GM19328 (cell line): ENCODE data around the gene ARHGEF28.

Experiments
- ATAC-seq: cut with Tn5 transposase; IDR thresholded peaks from one replicate; pipeline ENCODE4 v1.9.1; 2021; ENCODE audit warnings: mild to moderate bottlenecking, moderate library complexity; ENCODE audit not compliant: unreplicated experiment

The ARHGEF28 gene

DNA sequence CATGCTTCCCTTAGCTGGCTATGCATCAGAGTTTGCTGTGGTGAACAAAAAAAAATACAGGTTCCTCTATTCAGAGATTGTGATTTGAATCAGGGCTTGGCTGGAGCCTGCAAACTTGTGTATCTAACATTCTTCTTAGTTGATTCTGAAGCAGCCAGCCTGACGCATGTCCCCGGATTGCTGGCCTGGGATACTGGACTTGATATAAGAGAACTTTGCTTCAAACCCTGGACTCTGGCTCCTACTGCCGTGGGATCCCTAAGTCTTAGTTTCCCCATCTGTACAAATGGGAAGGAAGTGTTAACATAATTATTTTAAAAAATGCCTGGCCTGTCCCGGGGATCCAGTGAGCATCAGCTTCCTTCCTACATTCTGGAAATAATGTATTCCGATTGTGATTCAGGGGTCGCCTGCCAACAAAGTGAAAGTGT, 292.8 kb downstream of the ARHGEF28 start:
- no peak for ATAC-seq

DNA sequence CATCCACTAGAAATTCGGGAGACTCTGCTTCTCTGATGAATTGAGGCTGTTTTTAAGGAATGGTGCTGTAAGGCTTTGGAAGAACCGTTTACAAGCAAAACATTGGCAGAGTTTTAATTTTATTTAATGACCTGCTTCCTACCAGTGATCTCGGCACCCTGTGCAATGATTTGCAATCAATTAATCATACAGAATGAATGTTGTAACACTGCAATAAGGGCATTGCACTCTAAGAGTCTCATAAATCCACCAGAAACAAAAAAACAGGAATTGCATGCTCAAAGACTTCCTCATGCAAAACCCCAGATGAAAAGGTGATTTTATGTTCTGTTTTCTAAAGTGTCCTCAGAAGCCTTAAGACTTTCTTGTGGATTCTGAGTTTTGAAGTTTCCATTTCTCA, 295.7 kb downstream of the ARHGEF28 start:
- ATAC-seq = no peak

DNA sequence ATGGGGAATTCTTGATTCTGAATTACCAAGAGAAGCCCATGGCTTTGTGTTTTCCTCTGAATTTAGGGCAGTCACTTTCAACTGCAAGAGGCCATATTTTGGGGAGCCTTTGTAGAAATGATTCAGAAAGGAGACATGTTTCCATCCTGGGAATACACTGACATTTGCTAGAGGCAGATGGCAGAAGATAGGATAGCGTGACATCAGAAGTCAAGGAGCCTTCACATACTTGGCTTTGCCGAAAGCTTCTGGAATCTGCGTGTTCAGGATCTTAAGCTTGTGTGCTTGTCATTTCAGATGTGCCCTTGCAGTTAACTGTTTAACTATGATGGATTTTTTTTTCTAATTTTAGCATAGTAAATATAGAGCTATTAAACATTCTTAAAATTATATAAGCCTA, 296.2 kb downstream of the ARHGEF28 start:
- ATAC-seq = no peak

DNA sequence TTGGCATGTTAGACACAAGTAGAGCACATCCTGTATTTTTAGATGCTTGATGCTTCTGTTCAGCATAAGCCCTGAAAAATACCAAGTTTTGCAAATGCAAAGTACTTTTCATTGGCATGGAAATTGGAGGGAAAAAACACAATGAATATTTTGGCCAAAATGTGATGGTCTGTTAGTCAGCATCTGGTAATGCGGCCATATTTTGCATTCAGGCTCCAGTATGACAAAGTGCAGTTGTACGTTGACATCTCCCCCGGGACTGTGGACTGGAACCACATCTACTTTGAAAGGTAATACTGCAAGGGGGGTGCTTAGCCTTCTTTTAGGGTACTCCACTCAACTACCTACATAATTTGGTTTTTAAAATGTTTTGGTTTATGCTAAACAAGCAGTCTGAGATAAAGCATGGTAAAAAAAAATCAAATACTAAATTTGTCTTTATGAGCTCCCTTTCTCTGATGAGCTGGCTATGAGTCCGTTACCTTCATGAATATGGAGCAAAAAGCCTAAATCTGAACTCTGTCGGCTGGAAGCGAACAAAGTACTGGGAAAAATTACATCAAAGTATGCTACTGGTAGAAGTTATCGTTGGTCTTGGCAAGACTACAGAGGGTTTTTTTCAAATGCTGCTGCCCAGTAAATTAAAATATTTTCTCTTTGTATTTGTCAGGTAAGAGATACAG, 297.0 kb downstream of the ARHGEF28 start:
- ATAC-seq = no peak

DNA sequence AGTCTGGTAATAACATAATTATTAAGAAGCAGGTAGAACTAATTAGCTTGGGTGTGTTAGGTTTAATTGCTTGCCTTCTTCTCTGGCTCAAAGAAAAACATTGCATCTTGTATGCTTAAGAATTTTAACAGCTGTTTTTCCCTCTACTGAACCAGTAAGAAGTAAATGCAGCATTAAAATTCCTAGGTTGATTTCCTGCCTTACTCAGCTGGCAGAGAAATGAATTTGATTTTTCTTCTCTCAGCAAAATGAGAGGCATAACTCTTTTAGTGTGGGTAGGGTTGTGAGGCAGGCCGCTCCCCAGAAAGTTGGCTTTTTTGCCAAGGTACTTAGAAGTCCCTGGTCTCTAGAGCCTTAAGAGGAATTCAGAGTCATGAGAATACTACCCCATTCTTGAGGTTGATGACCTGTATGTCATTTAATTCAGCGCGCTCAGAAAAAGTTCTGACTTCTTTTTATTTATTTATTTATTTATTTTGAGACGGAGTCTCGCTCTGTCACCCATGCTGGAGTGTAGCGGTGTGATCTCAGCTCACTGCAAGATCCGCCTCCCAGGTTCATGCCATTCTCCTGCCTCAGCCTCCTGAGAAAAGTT, 302.6 kb downstream of the ARHGEF28 start:
- ATAC-seq = no peak

DNA sequence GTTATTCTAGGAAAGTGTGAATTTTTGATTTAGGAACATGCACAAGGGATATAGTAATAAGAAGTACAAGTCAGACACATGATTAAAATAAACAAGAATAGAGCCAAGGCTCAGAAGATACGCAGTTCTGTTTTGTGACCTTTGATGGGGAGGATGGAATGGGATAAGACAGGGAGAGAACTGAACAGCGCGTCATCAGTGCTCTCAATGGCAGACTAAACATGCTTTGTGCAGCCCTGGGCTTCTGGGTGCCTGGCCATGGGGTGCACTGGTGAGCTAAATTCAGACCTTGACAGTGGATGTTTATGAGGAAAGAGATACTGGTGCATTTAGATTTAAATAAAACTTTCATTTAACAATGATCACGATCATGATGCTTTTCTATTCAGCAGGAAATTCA, 309.7 kb downstream of the ARHGEF28 start:
- no peak for ATAC-seq

DNA sequence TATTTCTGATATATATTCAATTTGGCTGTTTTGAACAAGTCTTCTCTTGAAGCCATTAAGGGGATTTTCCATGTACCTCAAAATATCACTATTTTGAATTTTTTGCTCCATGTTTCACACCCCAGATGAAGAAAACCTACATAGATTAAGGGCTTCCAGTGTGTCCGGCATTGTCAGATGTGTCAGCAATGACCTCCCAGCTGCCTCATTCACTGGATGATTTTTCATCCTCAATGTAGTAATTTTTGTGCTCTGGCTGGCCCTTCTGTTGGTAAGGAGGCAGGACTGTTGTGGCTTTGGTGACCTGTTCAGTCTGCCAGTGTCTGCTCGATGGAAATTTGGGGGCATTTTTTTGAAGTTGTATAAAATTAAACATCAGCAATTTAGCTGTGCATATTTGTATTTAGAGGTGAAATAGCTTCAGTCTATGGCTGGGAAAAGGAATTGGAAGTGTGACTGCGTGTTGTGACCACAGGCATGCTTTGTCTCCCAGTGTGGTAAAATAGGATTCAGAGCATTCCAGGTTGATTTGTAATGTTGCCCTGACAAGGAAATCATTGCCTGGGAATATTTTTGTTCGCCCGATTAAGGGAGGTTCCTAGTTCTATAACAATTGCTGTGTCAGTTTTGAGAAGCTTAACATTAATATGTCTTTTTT, 312.4 kb downstream of the ARHGEF28 start:
- no peak for ATAC-seq

DNA sequence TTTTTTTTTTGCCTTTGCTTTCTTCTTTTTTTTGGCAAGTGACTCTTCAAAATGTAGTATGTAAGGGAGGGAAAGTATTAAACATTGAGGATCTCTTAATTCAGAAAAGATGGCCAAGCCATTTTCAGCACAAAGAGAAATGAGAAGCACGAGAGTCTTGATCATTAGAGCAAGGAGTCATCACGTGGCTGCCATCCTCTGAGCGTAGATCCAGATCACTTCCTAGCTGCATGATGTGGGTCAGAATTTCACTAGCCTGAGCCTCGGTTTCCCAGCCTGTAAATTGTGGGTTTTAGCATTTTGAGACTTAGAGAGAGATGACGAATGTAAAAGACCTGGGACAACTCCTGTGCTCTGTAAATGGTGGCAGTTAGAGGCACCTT, 312.9 kb downstream of the ARHGEF28 start:
- no peak for ATAC-seq

DNA sequence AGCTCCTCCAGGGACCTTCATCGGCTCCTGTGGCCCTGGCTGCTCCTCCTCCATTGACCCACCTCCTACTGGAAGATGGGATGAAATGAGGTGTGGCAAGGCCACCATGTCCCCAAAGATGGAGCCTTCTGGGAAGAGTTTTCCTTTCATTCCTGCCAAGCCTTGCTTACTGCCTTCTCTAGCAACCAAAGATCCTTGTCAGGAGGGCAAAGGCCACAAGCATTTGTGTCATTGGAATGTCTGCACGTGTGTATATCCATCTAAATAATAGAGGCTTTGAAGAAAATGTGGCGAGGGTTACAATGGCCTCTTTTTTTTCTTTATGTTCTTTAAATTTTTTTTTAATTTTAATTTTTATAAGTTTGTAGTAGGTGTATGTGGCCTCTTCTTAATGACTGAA, 313.6 kb downstream of the ARHGEF28 start:
- ATAC-seq = no peak

DNA sequence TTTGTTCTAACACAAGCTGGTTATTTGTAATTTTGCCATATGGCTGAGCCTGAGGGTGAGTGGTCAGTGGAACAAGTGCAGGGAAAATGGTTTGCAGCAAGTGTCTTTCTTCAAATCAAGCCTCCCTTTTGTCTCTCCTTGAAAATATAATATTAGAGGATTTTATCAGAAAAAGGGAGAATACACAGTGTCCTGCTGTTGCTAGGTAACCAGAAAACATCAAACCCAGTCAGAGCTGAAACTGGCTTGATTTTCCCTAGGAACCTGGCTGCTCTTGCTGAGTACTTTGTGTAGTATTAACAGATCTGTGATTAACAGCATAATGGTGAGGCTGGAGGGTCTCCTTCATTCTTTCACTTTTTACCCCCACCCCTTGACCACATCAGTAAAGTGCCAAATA, 314.0 kb downstream of the ARHGEF28 start:
- no peak for ATAC-seq

DNA sequence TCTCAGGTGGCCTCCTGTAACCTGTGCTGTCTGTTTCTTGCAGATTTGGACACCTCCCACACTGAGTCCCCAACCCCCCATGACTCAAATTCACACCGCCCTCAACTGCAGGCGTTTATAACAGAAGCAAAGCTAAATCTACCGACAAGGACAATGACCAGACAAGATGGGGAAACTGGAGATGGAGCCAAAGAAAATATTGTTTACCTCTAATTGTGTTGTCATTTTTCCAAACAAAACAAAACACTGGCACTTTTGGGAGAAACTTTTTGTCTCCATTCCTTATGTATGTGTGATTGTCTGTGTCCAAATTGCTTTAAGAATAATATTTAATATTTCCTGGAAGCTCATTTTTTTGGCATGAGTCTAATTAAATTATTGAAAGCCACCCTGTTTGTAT, 314.8 kb downstream of the ARHGEF28 start:
- no peak for ATAC-seq

DNA sequence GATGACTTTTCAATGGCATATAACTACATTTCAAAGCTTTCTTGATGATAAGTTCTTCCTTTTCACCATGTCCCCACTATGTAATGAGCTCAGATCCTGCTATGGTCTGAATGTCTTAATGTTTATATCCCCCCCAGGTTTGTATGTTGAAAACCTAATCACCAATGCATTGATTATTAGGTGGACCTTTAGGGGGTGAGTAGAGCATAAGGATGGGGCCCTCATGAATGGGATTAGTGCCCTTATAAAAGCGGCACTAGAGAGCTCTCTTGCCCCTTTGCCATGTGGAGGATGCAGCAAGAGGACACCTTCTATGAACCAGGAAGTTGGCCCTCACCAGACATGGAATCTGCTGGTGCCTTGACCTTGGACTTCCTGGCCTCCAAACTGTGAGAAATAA, 316.8 kb downstream of the ARHGEF28 start:
- ATAC-seq = no peak

DNA sequence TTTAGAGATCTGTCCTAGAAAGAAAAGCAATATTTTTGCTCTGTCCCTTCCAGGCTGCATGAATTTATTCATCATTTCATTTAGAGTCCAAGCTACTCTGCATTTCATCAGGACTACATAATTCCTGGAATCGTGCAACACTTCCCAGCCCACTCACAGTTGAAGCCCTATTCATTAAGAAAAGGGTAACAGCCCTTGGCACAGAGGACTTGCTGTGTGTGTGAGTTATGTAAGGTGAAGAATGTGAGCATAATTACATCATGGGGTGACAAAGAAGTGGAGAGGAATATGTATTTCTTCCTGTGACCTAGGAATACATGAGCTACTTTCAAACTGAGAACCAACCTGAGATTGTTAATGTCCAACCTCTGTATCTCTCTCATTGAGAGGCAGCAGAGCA, 317.4 kb downstream of the ARHGEF28 start:
- no peak for ATAC-seq

DNA sequence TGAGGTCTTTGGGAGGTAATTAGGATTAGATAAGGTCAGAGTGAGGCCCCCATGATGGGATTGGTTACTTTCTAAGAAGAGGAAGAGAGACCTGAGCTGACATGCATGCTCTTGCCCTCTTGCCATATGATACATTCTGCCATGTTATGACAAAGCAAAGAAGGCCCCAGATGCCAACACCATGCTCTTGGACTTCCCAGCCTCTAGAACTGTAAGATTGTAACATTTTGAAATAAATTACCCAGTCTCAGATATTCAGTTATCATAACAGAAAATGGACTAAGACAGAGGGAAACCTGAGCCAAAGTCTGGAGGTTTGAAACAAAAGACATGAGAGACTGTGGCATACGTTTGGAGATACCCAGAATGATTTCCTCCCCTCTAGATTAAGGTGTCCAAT, 318.6 kb downstream of the ARHGEF28 start:
- ATAC-seq = no peak

DNA sequence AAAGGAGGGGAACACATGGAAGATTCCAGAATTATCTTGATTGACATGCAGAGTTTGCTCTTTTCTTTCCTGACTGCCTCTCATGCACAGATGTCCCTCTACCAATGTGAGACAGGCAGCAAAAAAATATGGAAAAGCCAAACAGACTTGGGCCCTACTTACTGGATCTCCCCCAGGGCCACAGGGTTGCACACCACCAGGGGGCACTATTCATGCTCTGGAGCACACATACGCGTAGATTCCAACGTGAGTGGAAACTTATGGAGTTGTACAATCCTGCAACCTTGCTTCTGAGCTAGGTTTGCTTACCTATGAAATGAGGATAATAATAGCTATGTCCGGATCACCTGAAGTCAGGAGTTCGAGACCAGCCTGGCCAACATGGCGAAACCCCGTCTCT, 319.5 kb downstream of the ARHGEF28 start:
- no peak for ATAC-seq

DNA sequence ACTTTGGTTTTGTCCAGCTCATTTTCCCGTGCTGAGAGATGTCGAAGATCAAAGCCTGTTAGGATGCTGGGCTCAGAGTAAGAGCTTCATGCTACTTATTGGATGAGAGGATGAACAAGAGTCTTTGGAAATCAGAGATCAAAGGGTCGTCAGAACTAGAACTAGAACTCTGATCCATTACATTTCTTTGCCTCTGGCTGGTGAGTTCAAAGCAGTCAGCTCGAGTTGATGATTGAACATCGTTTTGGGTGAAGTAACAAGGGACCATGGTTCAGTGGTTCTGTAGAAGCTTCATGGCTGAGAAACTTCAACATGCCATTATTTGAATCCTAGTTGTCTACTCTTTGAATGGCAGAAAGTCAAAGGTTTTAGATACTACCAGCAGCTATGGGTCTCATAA, 320.3 kb downstream of the ARHGEF28 start:
- no peak for ATAC-seq

DNA sequence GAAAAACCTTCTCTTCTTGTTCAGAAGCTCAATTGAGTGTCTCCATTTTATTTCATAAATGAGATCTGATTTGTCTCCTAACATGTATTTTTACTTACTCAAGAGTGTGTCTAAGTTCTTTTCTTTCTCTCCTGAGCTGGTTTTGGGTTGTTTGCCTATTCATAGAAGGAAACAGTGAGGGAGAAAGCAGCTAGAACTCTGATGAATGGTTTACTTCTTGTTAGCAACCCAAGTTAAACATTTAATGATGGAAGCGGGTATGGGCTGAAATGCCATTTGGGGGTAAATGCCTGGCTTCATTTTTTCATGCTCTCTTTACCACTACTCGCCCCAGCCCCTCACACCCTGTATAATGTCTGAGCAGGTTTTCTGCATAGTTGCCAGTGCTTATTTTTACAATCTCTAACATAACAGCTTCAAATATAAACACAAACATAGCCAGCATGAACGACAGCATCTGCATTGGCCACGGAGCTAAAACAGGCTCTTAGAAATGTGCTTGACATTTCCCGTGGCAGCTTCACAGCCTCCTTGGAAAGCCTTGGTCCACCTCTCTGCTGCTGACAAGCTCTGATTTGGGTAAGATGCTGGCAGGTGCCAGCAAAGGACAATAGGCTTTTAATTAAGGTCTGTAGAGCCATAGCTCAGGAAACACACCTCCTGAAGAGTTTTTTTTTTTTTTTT, 321.1 kb downstream of the ARHGEF28 start:
- ATAC-seq = no peak

DNA sequence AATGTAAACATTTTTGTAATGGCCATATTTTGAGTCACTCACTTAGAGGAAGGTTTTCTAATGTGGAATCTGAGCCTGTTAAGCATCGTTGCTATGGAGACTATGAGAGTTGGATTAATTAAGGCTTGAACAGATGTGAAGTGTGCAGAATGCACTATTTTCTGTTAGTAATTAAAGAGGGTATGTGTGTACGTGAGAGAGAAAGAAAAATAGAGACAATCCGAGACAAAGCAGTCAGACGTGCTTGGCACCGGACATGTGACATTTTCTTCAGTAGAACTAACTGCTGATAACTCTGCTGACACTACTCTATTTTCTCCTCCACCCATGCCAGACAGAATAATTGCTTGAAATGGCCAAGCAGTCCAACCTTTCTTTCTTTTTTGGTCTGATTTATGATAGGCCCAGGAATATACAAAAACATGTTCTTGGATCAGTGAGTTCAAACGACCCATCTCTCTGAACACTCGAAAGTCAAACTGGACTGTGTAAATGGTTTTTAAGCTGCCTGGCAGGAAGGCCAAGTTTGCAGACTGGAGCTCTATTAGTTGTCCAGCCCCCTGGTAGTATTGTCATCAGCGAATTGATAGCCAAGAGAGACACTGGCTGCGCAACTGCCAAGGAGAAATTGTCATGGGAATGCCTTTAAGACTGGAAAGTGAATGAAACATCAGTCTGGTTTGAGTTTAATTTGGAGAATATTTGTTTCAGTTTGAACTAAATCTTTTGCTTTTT, 322.1 kb downstream of the ARHGEF28 start:
- no peak for ATAC-seq

DNA sequence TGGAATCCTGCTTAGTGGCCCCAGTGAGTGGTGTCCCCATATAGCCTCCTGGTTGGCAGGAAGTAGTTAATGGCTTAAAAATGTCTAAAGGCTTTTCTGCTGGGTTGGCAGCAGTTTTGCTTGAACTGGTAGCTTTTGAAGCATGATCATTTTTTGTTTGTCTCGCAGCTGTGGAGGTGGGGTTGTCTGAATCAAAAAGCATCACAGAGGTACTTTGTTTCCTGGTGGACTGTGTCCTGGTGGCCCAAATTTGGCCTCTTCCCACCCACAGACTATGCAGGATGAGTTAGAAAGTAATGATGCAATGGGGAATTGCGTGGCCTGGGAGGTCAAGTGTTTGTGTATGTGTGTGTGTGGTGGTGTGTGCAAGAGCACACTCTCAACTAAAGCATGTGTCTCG, 322.7 kb downstream of the ARHGEF28 start:
- no peak for ATAC-seq

DNA sequence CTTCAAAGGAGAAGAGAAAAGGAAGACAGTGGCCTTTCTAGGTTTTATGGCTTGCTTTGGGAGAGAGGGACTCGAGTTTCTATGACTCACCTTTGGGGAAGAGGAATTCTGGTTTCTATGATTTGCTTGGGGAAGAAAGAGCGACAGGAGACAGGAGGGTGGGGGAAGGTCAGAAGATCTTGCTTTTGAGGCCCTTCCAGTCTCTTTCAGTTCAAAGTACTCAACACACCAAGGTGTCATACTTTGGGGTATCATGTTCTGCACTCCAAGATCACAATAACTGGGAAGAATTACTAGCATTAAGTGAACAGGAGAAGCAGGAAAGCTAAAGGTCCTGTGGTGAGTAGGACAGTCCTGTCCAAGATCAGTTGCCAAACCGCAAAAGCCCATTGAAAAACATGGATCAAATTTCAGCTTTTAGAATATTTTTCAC, 324.5 kb downstream of the ARHGEF28 start:
- ATAC-seq = no peak

DNA sequence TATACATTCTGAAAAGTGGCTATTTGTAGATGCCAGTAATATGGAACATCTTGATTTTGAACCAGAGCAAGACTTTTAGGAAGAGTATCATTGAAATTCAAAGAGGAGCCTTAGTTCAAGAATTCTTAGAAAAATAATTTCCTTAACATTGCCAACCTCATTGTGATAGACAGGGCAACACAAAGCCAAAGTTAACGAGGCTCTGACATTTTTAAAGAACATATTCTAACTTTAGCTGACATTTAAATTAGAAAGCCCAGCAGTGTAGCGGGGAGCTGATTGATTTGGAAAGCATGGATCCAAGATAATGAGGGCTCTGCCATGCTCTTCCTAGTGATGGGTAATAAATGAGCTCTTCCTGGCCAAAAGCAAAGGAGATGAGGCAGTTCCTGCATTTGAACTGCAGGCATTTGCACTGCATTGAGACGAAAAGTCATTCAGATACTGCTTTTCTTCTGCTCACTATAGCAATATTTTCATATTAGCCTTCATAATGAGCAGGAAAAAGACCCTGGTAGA, 325.0 kb downstream of the ARHGEF28 start:
- ATAC-seq = no peak
